ENCODE results near the gene NFATC1. TPM values are rescaled to one million over a fixed set of nuclear protein-coding genes. Genes with fewer than 3 reads are reported as not detected.

NFATC1 gene
- total and polyA plus RNA-seq, 2 donors (not counting 1 experiment from before 2014, with no cell fraction given) = 0.92 to 4.3 TPM

DNA sequence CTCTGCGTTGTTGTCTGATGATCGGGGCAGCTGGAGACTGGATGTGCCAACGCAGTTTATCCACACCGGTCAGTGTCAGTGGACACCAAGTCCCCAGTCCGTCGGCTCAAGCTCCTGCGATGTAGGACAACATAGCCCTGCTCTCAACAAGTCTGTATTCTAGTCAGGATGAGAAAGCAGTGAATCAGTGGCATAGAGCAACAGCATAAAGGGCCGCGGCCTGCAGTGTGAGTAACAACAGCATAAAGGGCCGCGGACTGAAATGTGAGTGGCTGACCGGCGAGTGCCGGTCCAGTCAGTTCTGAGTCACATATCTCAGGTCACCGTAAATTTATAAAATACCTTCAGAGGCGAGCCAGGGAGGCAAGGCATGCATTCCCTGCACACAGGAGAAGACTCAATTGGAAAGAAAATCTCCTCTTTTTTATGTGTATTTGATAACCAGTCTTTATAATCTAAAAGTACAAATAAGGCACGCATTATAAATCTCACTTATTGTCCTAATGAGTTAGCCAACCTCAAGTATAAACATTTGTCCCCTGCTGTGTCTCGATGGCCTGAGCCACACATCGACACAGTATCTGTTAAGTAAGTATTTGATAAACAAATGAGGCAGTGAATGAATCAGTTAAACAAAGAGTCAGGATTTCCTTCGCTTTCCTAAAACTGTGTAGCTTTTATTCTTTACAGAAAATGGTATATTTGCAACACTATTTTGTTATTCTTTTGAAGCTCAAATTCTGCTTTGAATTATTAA, 33.8 kb upstream of the NFATC1 start:
- no peak overlapping the region for H3K27ac ChIP-seq (ENCODE audit: insufficient read depth, low read length)
- no peaks in the 10 kb centered on the region for H3K36me3 ChIP-seq (ENCODE audit: control insufficient read depth, insufficient read depth, low read length)
- H3K27me3 ChIP-seq (ENCODE audit: control insufficient read depth, insufficient read depth, low read length) = no peaks in the 10 kb centered on the region
- H2AFZ ChIP-seq (ENCODE audit: low read length) = no peak overlapping the region
- TF ChIP-seq, protein P1, sequence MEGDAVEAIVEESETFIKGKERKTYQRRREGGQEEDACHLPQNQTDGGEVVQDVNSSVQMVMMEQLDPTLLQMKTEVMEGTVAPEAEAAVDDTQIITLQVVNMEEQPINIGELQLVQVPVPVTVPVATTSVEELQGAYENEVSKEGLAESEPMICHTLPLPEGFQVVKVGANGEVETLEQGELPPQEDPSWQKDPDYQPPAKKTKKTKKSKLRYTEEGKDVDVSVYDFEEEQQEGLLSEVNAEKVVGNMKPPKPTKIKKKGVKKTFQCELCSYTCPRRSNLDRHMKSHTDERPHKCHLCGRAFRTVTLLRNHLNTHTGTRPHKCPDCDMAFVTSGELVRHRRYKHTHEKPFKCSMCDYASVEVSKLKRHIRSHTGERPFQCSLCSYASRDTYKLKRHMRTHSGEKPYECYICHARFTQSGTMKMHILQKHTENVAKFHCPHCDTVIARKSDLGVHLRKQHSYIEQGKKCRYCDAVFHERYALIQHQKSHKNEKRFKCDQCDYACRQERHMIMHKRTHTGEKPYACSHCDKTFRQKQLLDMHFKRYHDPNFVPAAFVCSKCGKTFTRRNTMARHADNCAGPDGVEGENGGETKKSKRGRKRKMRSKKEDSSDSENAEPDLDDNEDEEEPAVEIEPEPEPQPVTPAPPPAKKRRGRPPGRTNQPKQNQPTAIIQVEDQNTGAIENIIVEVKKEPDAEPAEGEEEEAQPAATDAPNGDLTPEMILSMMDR (conservative IDR thresholded peaks at IDR 0.05 in 1 of 2, IDR thresholded peaks at IDR 0.05 in 1 of 2; ENCODE audit: low read depth in 1 of 2, low read length in 2 of 2) = no peak
- no peak for TF ChIP-seq EZH2 (IDR thresholded peaks at IDR 0.05; ENCODE audit: low read length, missing control alignments)
- no peak overlapping the region for H3K4me3 ChIP-seq (replicated peaks in 1 of 4; ENCODE audit: control extremely low read depth in 1 of 4, insufficient read depth in 1 of 4, low read depth in 3 of 4, low read length in 4 of 4)
- H3K79me2 ChIP-seq (ENCODE audit: control insufficient read depth, insufficient read depth, low read length) = no peaks in the 10 kb centered on the region
- H4K20me1 ChIP-seq (ENCODE audit: control insufficient read depth, extremely low read depth, insufficient read depth, low read length) = no peaks in the 10 kb centered on the region
- H3K4me1 ChIP-seq (ENCODE audit: control insufficient read depth, extremely low read depth, insufficient read depth, low read length) = peaks cover 17% of the 10 kb centered on the region
- DNase-seq (ENCODE audit: low read depth in 2 of 2) = peak; percentile 71 to 94
- H3K4me2 ChIP-seq (ENCODE audit: extremely low read depth, insufficient read depth, low read length) = no peak overlapping the region
- H3K9ac ChIP-seq (ENCODE audit: insufficient read depth, low read length) = no peak overlapping the region
- no peaks in the 10 kb centered on the region for H3K9me3 ChIP-seq (ENCODE audit: control insufficient read depth, insufficient read depth, low read depth, low read length)

DNA sequence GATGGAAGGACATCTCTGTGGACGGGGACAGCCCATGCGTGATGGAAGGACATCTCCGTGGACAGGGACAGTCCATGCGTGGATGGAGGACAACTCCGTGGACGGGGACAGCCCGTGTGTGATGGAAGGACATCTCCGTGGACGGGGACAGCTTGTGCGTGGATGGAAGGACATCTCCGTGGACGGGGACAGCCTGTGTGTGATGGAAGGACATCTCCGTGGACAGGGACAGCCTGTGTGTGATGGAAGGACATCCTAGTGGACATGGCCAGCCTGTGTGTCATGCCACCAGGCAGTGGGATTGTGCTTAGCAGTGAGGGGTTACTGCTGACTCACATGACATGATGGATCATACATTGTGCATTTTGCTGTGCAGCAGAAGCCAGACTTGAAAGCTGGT, 30.0 kb upstream of the NFATC1 start:
- Histone ChIP-seq H3K4me1 (ENCODE audit: control insufficient read depth, extremely low read depth, insufficient read depth, low read length) (peaks cover 17% of the 10 kb centered on the region), H4K20me1 (ENCODE audit: control insufficient read depth, extremely low read depth, insufficient read depth, low read length) (no peaks in the 10 kb centered on the region), H3K27me3 (ENCODE audit: control insufficient read depth, insufficient read depth, low read length) (no peaks in the 10 kb centered on the region), H3K4me3 (replicated peaks in 1 of 4; ENCODE audit: control extremely low read depth in 1 of 4, insufficient read depth in 1 of 4, low read depth in 3 of 4, low read length in 4 of 4) (no peak overlapping the region), H3K27ac (ENCODE audit: insufficient read depth, low read length) (peak overlapping the region; percentile 20), H2AFZ (ENCODE audit: low read length) (no peak overlapping the region), H3K9me3 (ENCODE audit: control insufficient read depth, insufficient read depth, low read depth, low read length) (no peaks in the 10 kb centered on the region), H3K9ac (ENCODE audit: insufficient read depth, low read length) (no peak overlapping the region), H3K4me2 (ENCODE audit: extremely low read depth, insufficient read depth, low read length) (peak overlapping the region; percentile 75), H3K79me2 (ENCODE audit: control insufficient read depth, insufficient read depth, low read length) (no peaks in the 10 kb centered on the region), H3K36me3 (ENCODE audit: control insufficient read depth, insufficient read depth, low read length) (no peaks in the 10 kb centered on the region)
- peak; percentile 3 to 77 for DNase-seq (ENCODE audit: low read depth in 2 of 2)
- no peak for TF ChIP-seq EZH2 (IDR thresholded peaks at IDR 0.05; ENCODE audit: low read length, missing control alignments)
- TF ChIP-seq, protein P1 (conservative IDR thresholded peaks at IDR 0.05 in 1 of 2, IDR thresholded peaks at IDR 0.05 in 1 of 2; ENCODE audit: low read depth in 1 of 2, low read length in 2 of 2) = no peak

DNA sequence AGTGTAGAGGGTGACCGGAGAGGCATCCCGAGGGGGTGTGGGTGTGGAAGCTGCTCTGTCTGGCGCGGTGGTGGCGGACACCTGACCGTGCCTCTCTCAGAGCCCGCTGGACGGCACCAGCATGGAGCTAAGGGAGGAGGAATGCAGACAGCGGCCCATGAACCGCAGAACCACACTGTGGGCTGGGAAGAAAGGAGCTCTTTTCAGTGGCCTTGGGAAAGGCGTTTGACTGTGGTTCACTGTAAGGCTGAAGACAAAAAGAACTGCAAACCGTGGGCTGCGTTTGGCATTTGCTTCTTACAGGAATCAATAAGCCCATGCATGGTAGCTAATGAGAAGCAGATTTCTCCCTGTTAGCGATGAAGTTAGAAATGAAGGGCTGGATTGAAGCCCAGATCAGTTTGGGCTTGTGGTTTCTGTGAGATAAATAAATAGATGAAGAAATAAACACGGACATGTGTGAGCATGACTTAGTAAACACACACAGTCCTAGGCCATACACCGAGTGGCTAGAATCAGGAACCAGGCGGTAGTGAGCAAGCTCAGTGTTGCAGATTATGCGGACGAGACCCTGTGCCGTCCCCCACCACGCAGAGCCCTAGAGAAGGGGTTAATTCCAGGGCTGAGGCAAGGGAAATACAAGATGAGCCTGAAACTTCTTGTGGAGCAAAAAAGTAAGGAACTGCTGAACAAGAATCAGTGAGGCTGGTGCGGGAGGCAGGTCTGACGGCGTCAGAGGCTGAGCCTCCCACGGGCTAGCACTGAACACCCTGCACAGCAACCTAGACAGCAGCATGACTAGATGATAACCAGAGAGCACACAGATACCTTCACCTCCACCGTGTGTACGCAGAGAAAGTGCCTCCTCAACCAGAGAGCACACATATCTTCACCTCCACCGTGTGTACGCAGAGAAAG, 29.3 kb upstream of the NFATC1 start:
- H3K79me2 ChIP-seq (ENCODE audit: control insufficient read depth, insufficient read depth, low read length) = no peaks in the 10 kb centered on the region
- H3K4me1 ChIP-seq (ENCODE audit: control insufficient read depth, extremely low read depth, insufficient read depth, low read length) = peaks cover 17% of the 10 kb centered on the region
- H3K27ac ChIP-seq (ENCODE audit: insufficient read depth, low read length) = peak overlapping the region; percentile 20
- H3K9ac ChIP-seq (ENCODE audit: insufficient read depth, low read length) = no peak overlapping the region
- peak; percentile 92 to 96 for DNase-seq (ENCODE audit: low read depth in 2 of 2)
- no peaks in the 10 kb centered on the region for H4K20me1 ChIP-seq (ENCODE audit: control insufficient read depth, extremely low read depth, insufficient read depth, low read length)
- no peak for TF ChIP-seq EZH2 (IDR thresholded peaks at IDR 0.05; ENCODE audit: low read length, missing control alignments)
- TF ChIP-seq, protein P1 (conservative IDR thresholded peaks at IDR 0.05 in 1 of 2, IDR thresholded peaks at IDR 0.05 in 1 of 2; ENCODE audit: low read depth in 1 of 2, low read length in 2 of 2) = no peak
- H3K36me3 ChIP-seq (ENCODE audit: control insufficient read depth, insufficient read depth, low read length) = no peaks in the 10 kb centered on the region
- no peak overlapping the region for H3K4me3 ChIP-seq (replicated peaks in 1 of 4; ENCODE audit: control extremely low read depth in 1 of 4, insufficient read depth in 1 of 4, low read depth in 3 of 4, low read length in 4 of 4)
- H3K9me3 ChIP-seq (ENCODE audit: control insufficient read depth, insufficient read depth, low read depth, low read length) = no peaks in the 10 kb centered on the region
- H3K4me2 ChIP-seq (ENCODE audit: extremely low read depth, insufficient read depth, low read length) = peak overlapping the region; percentile 75
- no peaks in the 10 kb centered on the region for H3K27me3 ChIP-seq (ENCODE audit: control insufficient read depth, insufficient read depth, low read length)
- no peak overlapping the region for H2AFZ ChIP-seq (ENCODE audit: low read length)
